K562 (cell line): ENCODE measurements around the gene PPM1M. TPM values are rescaled to one million over a fixed set of nuclear protein-coding genes. Genes with fewer than 3 reads are reported as not detected.
"Not testable (repeated sequence)": the region's sequence is repeated elsewhere in the genome, so short reads cannot be mapped to it uniquely, and the experiment has no call there.

Experiments used
- ATAC-seq: fragments of 200-7000 bp; cut with Tn5 transposase; 3 replicates; pipeline ENCODE4 v1.9.1; 2020; ENCODE audit warnings: moderate library complexity
- BruUV-seq: library from RNA; stranded (reverse); fragments of 400-500 nt; replicated peaks from 2 replicates; lab custom pipeline; 2021; lab: Mats Ljungman, UMichigan
- CTCF ChIA-PET: fragments of 300-600 bp; formaldehyde crosslinking; extraction: SDS; loops from one replicate; lab custom pipeline; 2021; ENCODE audit warnings: low intra/inter-chr PET ratio; lab: Yijun Ruan, JAX
- POLR2A ChIA-PET: fragments of 300-600, 350-650 bp; sonication (Branson Sonifier 250); formaldehyde crosslinking; extraction: SDS; loops from one replicate; lab custom pipeline; 2021; ENCODE audit warnings: antibody characterized with exemption, inconsistent platforms; lab: Yijun Ruan, JAX
- DNase-seq, 4 experiments: peaks; one replicate each; pipeline versions ENCODE4 v3.0.0 to v3.0.0-alpha.2; 2011 to 2018; ENCODE audit warnings: low spot score in 3 of 4, mixed read lengths in 3 of 4; ENCODE audit errors: extremely low read depth in 1 of 4
- FAIRE-seq: peaks from 2 replicates; lab custom pipeline; 2011; peaks lifted over from hg19 to GRCh38; lab: Jason Lieb, UNC
- H2AFZ ChIP-seq: 2 replicates; pipeline ENCODE4 v1.6.0; 2011; ENCODE audit warnings: low read depth, low read length, control low read depth, inconsistent platforms
- H3K27ac ChIP-seq: fragments of 200-600 bp; 3 replicates; pipeline ENCODE4 v1.8.0; 2011; ENCODE audit warnings: low read depth, mild to moderate bottlenecking, control low read depth, inconsistent platforms, low read length, moderate library complexity, mixed read lengths; ENCODE audit errors: extremely low read depth
- H3K27me3 ChIP-seq, 2 experiments: fragments of 300-600 bp in 1 of 2; 2 replicates in 1 of 2; 3 replicates in 1 of 2; pipeline versions ENCODE4 v1.6.0 to v1.8.0; 2011; ENCODE audit warnings: inconsistent platforms in 2 of 2, low read length in 2 of 2, mild to moderate bottlenecking in 1 of 2, mixed read lengths in 1 of 2, moderate library complexity in 1 of 2; ENCODE audit not compliant: control insufficient read depth in 2 of 2, insufficient read depth in 2 of 2
- H3K36me3 ChIP-seq: fragments of 300-600 bp; 3 replicates; pipeline ENCODE4 v1.8.0; 2011; ENCODE audit warnings: mild to moderate bottlenecking, low read length, inconsistent platforms; ENCODE audit not compliant: control insufficient read depth, insufficient read depth
- H3K4me1 ChIP-seq, 2 experiments: fragments of 200-600 bp in 1 of 2; replicated peaks in 1 of 2; 2 replicates in 1 of 2; 3 replicates in 1 of 2; pipeline versions ENCODE4 v1.5.1 to v1.8.0; 2011; ENCODE audit warnings: inconsistent platforms in 2 of 2, low read length in 2 of 2, mild to moderate bottlenecking in 1 of 2, mixed read lengths in 1 of 2, moderate library complexity in 1 of 2; ENCODE audit not compliant: control insufficient read depth in 2 of 2, insufficient read depth in 2 of 2
- H3K4me2 ChIP-seq: 2 replicates; pipeline ENCODE4 v1.6.1; 2011; ENCODE audit warnings: low read length, control low read depth, inconsistent platforms, mixed read lengths; ENCODE audit not compliant: insufficient read depth
- H3K4me3 ChIP-seq: fragments of 200-600 bp; sonication (generic), shearing (Covaris generic); 2 replicates; pipeline ENCODE4 v1.5.1; 2016; ENCODE audit warnings: control low read depth, inconsistent platforms
- H3K79me2 ChIP-seq: fragments of 200-600 bp; 3 replicates; pipeline ENCODE4 v1.8.0; 2011; ENCODE audit warnings: low read length, inconsistent platforms; ENCODE audit not compliant: control insufficient read depth, insufficient read depth
- H3K9ac ChIP-seq, 2 experiments: 2 replicates each; pipeline versions ENCODE4 v1.6.0 to v1.6.1; 2011; ENCODE audit warnings: low read depth in 2 of 2, low read length in 2 of 2, control low read depth in 1 of 2, inconsistent platforms in 1 of 2, mild to moderate bottlenecking in 1 of 2, mixed read lengths in 1 of 2; ENCODE audit not compliant: insufficient read depth in 1 of 2
- H3K9me1 ChIP-seq: one replicate; pipeline ENCODE4 v1.6.0; 2011; ENCODE audit warnings: inconsistent platforms, mild to moderate bottlenecking, low read length, moderate library complexity; ENCODE audit not compliant: control insufficient read depth, insufficient read depth
- H3K9me3 ChIP-seq: replicated peaks from 2 replicates; pipeline ENCODE4 v1.5.1; 2011; ENCODE audit warnings: low read depth, low read length, inconsistent platforms; ENCODE audit not compliant: control insufficient read depth, insufficient read depth
- H4K20me1 ChIP-seq: replicated peaks from 2 replicates; pipeline ENCODE4 v1.6.1; 2011; ENCODE audit warnings: low read length, inconsistent platforms, mixed read lengths; ENCODE audit not compliant: control insufficient read depth, insufficient read depth
- COPS2 ChIP-seq: fragments of 450-650 bp; conservative IDR thresholded peaks from 2 replicates; pipeline ENCODE4 v1.6.1; 2016; ENCODE audit warnings: mild to moderate bottlenecking, moderate library complexity
- CREM ChIP-seq: IDR thresholded peaks from 2 replicates; pipeline ENCODE4 v1.6.1; 2014; ENCODE audit warnings: antibody characterized with exemption, low read depth
- KDM2B ChIP-seq: fragments of 250-450 bp; sonication (Bioruptor Pico); IDR thresholded peaks from 2 replicates; pipeline ENCODE4 v1.8.0; 2021; ENCODE audit warnings: mild to moderate bottlenecking, moderate library complexity
- MCM2 ChIP-seq: fragments of 450-650 bp; IDR thresholded peaks from 2 replicates; pipeline ENCODE4 v1.6.1; 2017; ENCODE audit warnings: low read depth, mild to moderate bottlenecking
- NR3C1 ChIP-seq: sonication (generic); formaldehyde crosslinking; IDR thresholded peaks from 2 replicates; pipeline ENCODE4 v1.8.1; 2022; ENCODE audit warnings: missing genetic modification reagents
- TBL1XR1 ChIP-seq, 2 experiments: IDR thresholded peaks; 2 replicates each; pipeline ENCODE4 v1.6.1; 2012; ENCODE audit warnings: improper control_type of control experiment in 2 of 2, low read length in 2 of 2, mild to moderate bottlenecking in 1 of 2
- WGBS: fragments of 100-300 bp; shearing (Covaris generic); methylation state at CpG from one replicate; pipeline ENCODE4 v1.1.6; 2016; ENCODE audit warnings: low coverage, mixed read lengths; ENCODE audit not compliant: insufficient coverage; ENCODE audit errors: missing lambda C conversion rate; 5-methylcytosine and 5-hydroxymethylcytosine counted together
- in situ Hi-C: fragments of 300-500 bp; cut with MboI; formaldehyde crosslinking; loops from 4 replicates; pipeline ENCODE4 v1.15.0; 2018; ENCODE audit warnings: inconsistent platforms, mixed read lengths
- intact Hi-C: fragments of 100-400 bp; cut with micrococcal nuclease; formaldehyde crosslinking; loops from 2 replicates; pipeline ENCODE4 v1.14.2; 2022
- polyA plus RNA-seq, 8 experiments: library from polyadenylated mRNA; depleted of rRNA in 4 of 8; stranded (reverse) in 5 of 8; unstranded in 3 of 8; fragments of >200 nt; fragmentation: Nextera tagmentation in 2 of 8; fragmentation: Illumina TruSeq in 1 of 8; extraction: Ambion mirVana in 2 of 8; extraction: Trizol in 1 of 8; gene quantifications; 2 replicates each; pipeline versions ENCODE4 v1.2.1 to v1.2.3, GENCODE V29; 2011 to 2014; ENCODE audit warnings: inconsistent platforms in 1 of 8, missing spikeins in 1 of 8
- total RNA-seq, 7 experiments: library from RNA; depleted of rRNA in 6 of 7; stranded (reverse); fragments of >200 nt in 6 of 7; fragmentation: Illumina TruSeq in 2 of 7; extraction: Trizol in 2 of 7; gene quantifications; 2 replicates each; pipeline versions ENCODE4 v1.2.1 to v1.2.3, GENCODE V29; 2011 to 2021; ENCODE audit warnings: low replicate concordance in 1 of 7

The PPM1M gene
- total and polyA plus RNA-seq, 9 of the 15 experiments (the other 6 are each of a cell fraction or from before 2014, with no cell fraction given) = 1.4 to 9.2 (median 4.4) TPM

GRCh38 chr3:52272831-52273230, 27.3 kb downstream of the PPM1M start (continued):
- no peak for TF ChIP-seq NR3C1 (CRISPR knock-in tag)
- no peak for TF ChIP-seq MCM2
- TF ChIP-seq CREM = no peak
- no peak for TF ChIP-seq COPS2
- no peak for TF ChIP-seq KDM2B (CRISPR knock-in tag)
- no peak for TF ChIP-seq TBL1XR1 (IDR thresholded peaks at IDR 0.05; ENCODE audit: low read length in 2 of 2)

GRCh38 chr3:52274781-52275180, 29.2 kb downstream of the PPM1M start:
- DNase-seq, in situ Hi-C loops, H3K27me3 ChIP-seq, H3K9me1 ChIP-seq, BruUV-seq, FAIRE-seq, H3K4me3 ChIP-seq, ATAC-seq, H2AFZ ChIP-seq, H3K4me2 ChIP-seq, intact Hi-C loops, H3K9ac ChIP-seq, CTCF ChIA-PET, H3K9me3 ChIP-seq, H3K27ac ChIP-seq: not testable (repeated sequence)
- peaks cover 18% of the 10 kb centered on the region for H4K20me1 ChIP-seq
- peaks cover 56% of the 10 kb centered on the region for H3K36me3 ChIP-seq
- POLR2A ChIA-PET = interaction anchor here (0.6 kb wide), 1 partner anchor 40 kb away, joined by 3 read pairs; no protein-coding TSS in a partner anchor
- peaks cover 98% of the 10 kb centered on the region for H3K79me2 ChIP-seq
- peaks cover 5 to 13% of the 10 kb centered on the region in 2 experiments; a peak in 4 of 5 replicates for H3K4me1 ChIP-seq
- WGBS = 97% methylated on average over 12 of the region's 18 CpGs
